Lung (tissue), 12 donors: ENCODE results near the gene ENTPD1. TPM values are rescaled to one million over a fixed set of nuclear protein-coding genes. Genes with fewer than 3 reads are reported as not detected.
"Not testable (repeated sequence)": the region's sequence is repeated elsewhere in the genome, so short reads cannot be mapped to it uniquely, and the experiment has no call there.

Experiments
- ATAC-seq: fragments of 200-7000 bp; cut with Tn5 transposase; one replicate; pipeline ENCODE4 v1.9.1; 2020; ENCODE audit warnings: moderate number of reproducible peaks; ENCODE audit not compliant: insufficient read depth, low FRiP score
- DNase-seq, 3 donors: peaks; one replicate each; pipeline ENCODE4 v3.0.0-alpha.2; 2013 to 2017
- H3K27ac ChIP-seq, 2 donors: one replicate each; pipeline ENCODE4 v1.5.1; 2013; ENCODE audit warnings: mild to moderate bottlenecking in 2 of 2, moderate library complexity in 2 of 2, control low read depth in 1 of 2, inconsistent platforms in 1 of 2, low read depth in 1 of 2, low read length in 1 of 2
- H3K27me3 ChIP-seq, 3 donors: one replicate each; pipeline ENCODE4 v1.5.1; 2013; ENCODE audit warnings: low read length in 2 of 3; ENCODE audit not compliant: control insufficient read depth in 3 of 3, insufficient read depth in 3 of 3
- H3K36me3 ChIP-seq, 4 donors: one replicate each; pipeline ENCODE4 v1.5.1; 2013; ENCODE audit warnings: low read length in 4 of 4, mild to moderate bottlenecking in 1 of 4, moderate library complexity in 1 of 4; ENCODE audit not compliant: control insufficient read depth in 4 of 4, insufficient read depth in 4 of 4
- H3K4me1 ChIP-seq, 5 donors: one replicate each; pipeline ENCODE4 v1.5.1; 2013; ENCODE audit warnings: low read length in 5 of 5, mild to moderate bottlenecking in 2 of 5, moderate library complexity in 1 of 5; ENCODE audit not compliant: control insufficient read depth in 5 of 5, insufficient read depth in 5 of 5
- H3K4me3 ChIP-seq: one replicate; pipeline ENCODE4 v1.5.1; 2013; ENCODE audit warnings: mild to moderate bottlenecking, control low read depth, moderate library complexity
- H3K9ac ChIP-seq, 2 donors: one replicate each; pipeline ENCODE4 v1.5.1; 2013; ENCODE audit warnings: low read length in 2 of 2, control low read depth in 1 of 2; ENCODE audit not compliant: insufficient read depth in 1 of 2
- H3K9me3 ChIP-seq, 4 donors: one replicate each; pipeline ENCODE4 v1.5.1; 2013; ENCODE audit warnings: low read length in 3 of 4, mild to moderate bottlenecking in 1 of 4, moderate library complexity in 1 of 4; ENCODE audit not compliant: control insufficient read depth in 4 of 4, insufficient read depth in 3 of 4
- WGBS, 2 donors: extraction: QIAGEN DNeasy Blood & Tissue Kit; methylation state at CpG; one replicate each; pipeline ENCODE4 v1.1.7; 2013; 5-methylcytosine and 5-hydroxymethylcytosine counted together
- polyA plus RNA-seq, 2 donors: library from polyadenylated mRNA; stranded (reverse); fragments of 200-250 nt; gene quantifications; one replicate each; pipeline ENCODE4 v1.2.1, GENCODE V29; 2013
- total RNA-seq, 2 donors: library from RNA; depleted of rRNA in 1 of 2; stranded (reverse); fragments of >200 nt in 1 of 2; gene quantifications; one replicate each; pipeline ENCODE4 v1.2.1, GENCODE V29; 2014 to 2021
- TF ChIP-seq, protein P1 (sequence below): IDR thresholded peaks from 2 replicates; pipeline ENCODE4 v1.5.1; 2012; ENCODE audit warnings: mild to moderate bottlenecking; ENCODE audit errors: control extremely low read depth, extremely low read depth
- donor health status: control.
- donor health status: control.
- donor health status: Bipolar disorder and iron deficiency.
- donor health status: healthy.
- donor health status: DM: yes; HTN: yes; CAD: no.

ENTPD1 gene
- total and polyA plus RNA-seq, 4 donors: 5.5 to 46.6 (median 18.2) TPM

DNA sequence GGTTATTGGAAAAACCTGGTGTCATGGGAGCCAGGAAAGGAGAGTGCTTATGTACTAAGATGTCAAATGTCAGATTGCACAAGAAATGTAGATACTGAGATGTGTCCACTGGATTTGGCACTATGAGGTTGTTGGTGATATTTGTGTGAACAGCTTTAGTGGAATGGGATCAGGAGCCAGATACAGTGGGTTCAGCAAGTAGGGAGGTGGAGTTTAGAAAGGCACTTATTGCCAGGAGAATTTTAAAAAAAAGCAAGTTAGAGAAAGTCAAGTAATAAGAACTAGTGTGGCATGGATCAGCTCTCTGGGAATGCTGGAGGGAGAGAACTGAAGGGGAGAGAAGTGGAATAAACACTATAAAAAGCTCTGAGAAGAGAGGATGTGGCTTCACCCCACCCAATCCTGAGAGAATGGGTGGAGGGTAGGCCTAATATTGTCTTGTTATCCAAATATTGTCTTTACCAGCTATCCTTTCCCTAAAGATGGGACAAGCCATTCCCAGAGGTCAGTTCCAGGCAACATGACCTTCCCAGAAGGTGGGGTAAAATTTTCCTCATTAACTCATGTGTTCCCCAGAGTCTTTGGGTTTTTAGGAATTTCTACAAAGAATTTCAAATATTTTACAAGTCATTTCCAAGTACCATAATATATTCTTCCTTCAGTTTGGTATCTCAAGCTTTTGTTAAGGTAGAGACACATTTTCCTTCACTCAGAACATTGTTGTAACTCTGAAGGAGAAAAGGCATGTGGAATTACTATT lies 42.3 kb downstream of the ENTPD1 start:
- Histone ChIP-seq H3K27ac (no peak overlapping the region), H3K9me3 (peaks cover 0 to 3% (median 0%) of the 10 kb centered on the region in 4 donors), H3K4me1 (peaks cover 0 to 7% (median 2%) of the 10 kb centered on the region in 5 donors), H3K36me3 (no peaks in the 10 kb centered on the region), H3K9ac (no peak overlapping the region), H3K27me3 (no peaks in the 10 kb centered on the region), H3K4me3 (no peak overlapping the region)
- TF ChIP-seq, protein P1, sequence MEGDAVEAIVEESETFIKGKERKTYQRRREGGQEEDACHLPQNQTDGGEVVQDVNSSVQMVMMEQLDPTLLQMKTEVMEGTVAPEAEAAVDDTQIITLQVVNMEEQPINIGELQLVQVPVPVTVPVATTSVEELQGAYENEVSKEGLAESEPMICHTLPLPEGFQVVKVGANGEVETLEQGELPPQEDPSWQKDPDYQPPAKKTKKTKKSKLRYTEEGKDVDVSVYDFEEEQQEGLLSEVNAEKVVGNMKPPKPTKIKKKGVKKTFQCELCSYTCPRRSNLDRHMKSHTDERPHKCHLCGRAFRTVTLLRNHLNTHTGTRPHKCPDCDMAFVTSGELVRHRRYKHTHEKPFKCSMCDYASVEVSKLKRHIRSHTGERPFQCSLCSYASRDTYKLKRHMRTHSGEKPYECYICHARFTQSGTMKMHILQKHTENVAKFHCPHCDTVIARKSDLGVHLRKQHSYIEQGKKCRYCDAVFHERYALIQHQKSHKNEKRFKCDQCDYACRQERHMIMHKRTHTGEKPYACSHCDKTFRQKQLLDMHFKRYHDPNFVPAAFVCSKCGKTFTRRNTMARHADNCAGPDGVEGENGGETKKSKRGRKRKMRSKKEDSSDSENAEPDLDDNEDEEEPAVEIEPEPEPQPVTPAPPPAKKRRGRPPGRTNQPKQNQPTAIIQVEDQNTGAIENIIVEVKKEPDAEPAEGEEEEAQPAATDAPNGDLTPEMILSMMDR: no peak
- ATAC-seq: no peak
- no peak for DNase-seq

DNA sequence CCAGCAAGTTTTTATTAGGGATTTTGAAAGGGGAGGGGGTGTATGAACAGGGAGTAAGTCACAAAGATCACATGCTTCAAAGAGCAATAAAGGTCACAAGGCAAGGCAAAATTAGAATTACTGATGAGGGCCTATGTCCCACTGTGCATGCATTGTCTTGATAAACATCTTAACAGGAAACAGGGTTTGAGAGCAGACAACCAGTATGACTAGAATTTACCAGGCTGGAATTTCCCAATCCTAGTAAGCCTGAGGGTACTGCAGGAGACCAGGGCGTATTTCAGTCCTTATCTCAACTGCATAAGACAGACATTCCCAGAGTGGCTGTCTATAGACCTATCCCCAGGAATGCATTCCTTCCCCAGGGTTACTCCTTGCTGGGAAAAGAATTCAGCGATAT lies 44.3 kb downstream of the ENTPD1 start:
- H3K27me3 ChIP-seq, H3K36me3 ChIP-seq, H3K27ac ChIP-seq, H3K4me3 ChIP-seq, H3K4me1 ChIP-seq, H3K9ac ChIP-seq, ATAC-seq, DNase-seq, H3K9me3 ChIP-seq: not testable (repeated sequence)
- WGBS, 2 donors: 83 to 87% methylated on average over 2 of the region's 2 CpGs

DNA sequence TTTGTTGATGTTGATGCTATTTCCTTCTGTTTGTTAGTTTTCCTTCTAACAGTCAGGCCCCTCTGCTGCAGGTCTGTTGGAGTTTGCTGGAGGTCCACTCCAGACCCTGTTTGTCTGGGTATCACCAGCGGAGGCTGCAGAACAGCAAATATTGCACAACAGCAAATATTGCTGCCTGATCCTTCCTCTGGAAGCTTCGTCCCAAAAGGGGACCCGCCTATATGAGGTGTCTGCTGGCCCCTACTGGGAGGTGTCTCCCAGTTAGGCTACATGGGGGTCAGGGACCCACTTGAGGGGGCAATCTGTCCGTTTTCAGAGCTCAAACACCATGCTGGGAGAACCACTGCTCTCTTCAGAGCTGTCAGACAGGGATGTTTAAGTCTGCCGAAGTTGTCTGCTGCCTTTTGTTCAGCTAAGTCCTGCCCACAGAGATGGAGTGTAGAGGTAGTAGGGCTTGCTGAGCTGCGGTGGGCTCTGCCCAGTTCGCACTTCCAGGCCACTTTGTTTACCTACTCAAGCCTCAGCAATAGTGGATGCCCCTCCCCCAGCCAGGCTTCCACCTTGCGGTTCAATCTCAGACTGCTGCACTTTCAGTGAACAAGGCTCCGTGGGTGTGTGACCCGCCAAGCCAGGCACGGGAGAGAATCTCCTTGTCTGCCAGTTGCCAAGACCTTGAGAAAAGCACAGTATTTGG lies 50.9 kb downstream of the ENTPD1 start:
- ATAC-seq, H3K36me3 ChIP-seq, H3K27ac ChIP-seq, DNase-seq, H3K27me3 ChIP-seq, H3K9ac ChIP-seq, H3K4me3 ChIP-seq, H3K4me1 ChIP-seq, H3K9me3 ChIP-seq: not testable (repeated sequence)
- 66 to 69% methylated on average over 11 of the region's 11 CpGs for WGBS, 2 donors

DNA sequence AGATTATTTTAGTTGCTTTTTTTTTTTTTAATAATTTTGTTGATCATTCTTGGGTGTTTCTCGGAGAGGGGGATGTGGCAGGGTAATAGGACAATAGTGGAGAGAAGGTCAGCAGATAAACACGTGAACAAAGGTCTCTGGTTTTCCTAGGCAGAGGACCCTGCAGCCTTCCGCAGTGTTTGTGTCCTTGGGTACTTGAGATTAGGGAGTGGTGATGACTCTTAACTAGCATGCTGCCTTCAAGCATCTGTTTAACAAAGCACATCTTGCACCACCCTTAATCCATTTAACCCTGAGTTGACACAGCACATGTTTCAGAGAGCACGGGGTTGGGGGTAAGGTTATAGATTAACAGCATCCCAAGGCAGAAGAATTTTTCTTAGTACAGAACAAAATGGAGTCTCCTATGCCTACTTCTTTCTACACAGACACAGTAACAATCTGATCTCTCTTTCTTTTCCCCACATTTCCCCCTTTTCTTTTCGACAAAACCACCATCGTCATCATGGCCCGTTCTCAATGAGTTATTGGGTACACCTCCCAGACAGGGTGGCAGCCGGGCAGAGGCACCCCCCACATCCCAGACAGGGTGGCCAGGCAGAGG lies 52.8 kb downstream of the ENTPD1 start:
- not testable (repeated sequence) for DNase-seq, H3K9me3 ChIP-seq, H3K36me3 ChIP-seq, H3K27ac ChIP-seq, ATAC-seq, H3K4me3 ChIP-seq, H3K9ac ChIP-seq, H3K27me3 ChIP-seq, H3K4me1 ChIP-seq
- WGBS, 2 donors: 83 to 91% methylated on average over 7 of the region's 8 CpGs
